GM12878 (cell line): ENCODE data around the gene VEZF1. TPM values are rescaled to one million over a fixed set of nuclear protein-coding genes. Genes with fewer than 3 reads are reported as not detected.
A peak's percentile ranks its signal among the peaks of the same experiment; 100 is the strongest.

Experiments
- ASH2L ChIP-seq: fragments of 300-600, 200-600 bp; sonication (generic); IDR thresholded peaks from 2 replicates; pipeline ENCODE4 v1.6.1; 2017; ENCODE audit warnings: low read depth, mild to moderate bottlenecking, borderline replicate concordance
- BMI1 ChIP-seq: fragments of 450-650 bp; IDR thresholded peaks from 2 replicates; pipeline ENCODE4 v1.6.1; 2016; ENCODE audit warnings: mild to moderate bottlenecking, moderate library complexity, borderline replicate concordance
- CBFB ChIP-seq: IDR thresholded peaks from 2 replicates; pipeline ENCODE4 v1.6.1; 2016; ENCODE audit warnings: antibody characterized with exemption, low read depth
- CHD2 ChIP-seq: IDR thresholded peaks from 2 replicates; pipeline ENCODE4 v1.6.1; 2011; ENCODE audit warnings: low read depth, low read length, improper control_type of control experiment, borderline replicate concordance
- CHD4 ChIP-seq: fragments of 200-600 bp; sonication (generic); IDR thresholded peaks from 2 replicates; pipeline ENCODE4 v1.6.1; 2016; ENCODE audit warnings: mild to moderate bottlenecking
- EGR1 ChIP-seq, 2 experiments: IDR thresholded peaks; 1 replicate in 1 of 2; 2 replicates in 1 of 2; pipeline ENCODE4 v1.6.1; 2011 to 2012; ENCODE audit warnings: low read depth in 2 of 2, low read length in 2 of 2, borderline replicate concordance in 1 of 2, mild to moderate bottlenecking in 1 of 2, moderate library complexity in 1 of 2
- ELK1 ChIP-seq: IDR thresholded peaks from 2 replicates; pipeline ENCODE4 v1.6.1; 2012; ENCODE audit warnings: low read depth, low read length, improper control_type of control experiment
- EP300 ChIP-seq, 2 experiments: fragments of 150-350 bp in 1 of 2; IDR thresholded peaks; 2 replicates each; pipeline ENCODE4 v1.6.1; 2011 to 2012; ENCODE audit warnings: low read depth in 2 of 2, low read length in 2 of 2, borderline replicate concordance in 1 of 2, improper control_type of control experiment in 1 of 2, inconsistent platforms in 1 of 2; ENCODE audit not compliant: control insufficient read depth in 1 of 2
- HCFC1 ChIP-seq: fragments of 150-350 bp; IDR thresholded peaks from 2 replicates; pipeline ENCODE4 v1.6.1; 2014; ENCODE audit warnings: low read length
- HDAC6 ChIP-seq: fragments of 200-600 bp; sonication (generic); IDR thresholded peaks from one replicate; pipeline ENCODE4 v1.8.0; 2017; ENCODE audit warnings: antibody characterized with exemption; ENCODE audit not compliant: unreplicated experiment
- JUND ChIP-seq: IDR thresholded peaks from 2 replicates; pipeline ENCODE4 v1.6.1; 2012; ENCODE audit warnings: low read depth, mild to moderate bottlenecking, low read length, improper control_type of control experiment, moderate library complexity
- MLLT1 ChIP-seq: fragments of 450-650 bp; IDR thresholded peaks from 2 replicates; pipeline ENCODE4 v1.6.1; 2016; ENCODE audit warnings: mild to moderate bottlenecking
- MTA3 ChIP-seq: IDR thresholded peaks from 2 replicates; pipeline ENCODE4 v1.6.1; 2012; ENCODE audit warnings: low read length, inconsistent platforms, borderline replicate concordance
- NBN ChIP-seq: fragments of 450-650 bp; IDR thresholded peaks from 2 replicates; pipeline ENCODE4 v1.6.1; 2016
- NFYA ChIP-seq: IDR thresholded peaks from 2 replicates; pipeline ENCODE4 v1.6.1; 2011; ENCODE audit warnings: low read depth, mild to moderate bottlenecking, low read length, improper control_type of control experiment, borderline replicate concordance
- PBX3 ChIP-seq: IDR thresholded peaks from 2 replicates; pipeline ENCODE4 v1.6.1; 2011; ENCODE audit warnings: mild to moderate bottlenecking, low read depth, low read length, moderate library complexity; ENCODE audit not compliant: insufficient replicate concordance
- RBBP5 ChIP-seq: fragments of 200-600 bp; sonication (generic); conservative IDR thresholded peaks from 2 replicates; pipeline ENCODE4 v1.6.1; 2016
- RUNX3 ChIP-seq: IDR thresholded peaks from 2 replicates; pipeline ENCODE4 v1.6.1; 2012; ENCODE audit warnings: low read length, inconsistent platforms
- SUPT20H ChIP-seq: IDR thresholded peaks from 2 replicates; pipeline ENCODE4 v1.6.1; 2011; ENCODE audit warnings: low read depth, mild to moderate bottlenecking, low read length, moderate library complexity, borderline replicate concordance; ENCODE audit not compliant: control insufficient read depth
- TCF3 ChIP-seq: IDR thresholded peaks from 2 replicates; pipeline ENCODE4 v1.6.1; 2012; ENCODE audit warnings: low read depth, mild to moderate bottlenecking, low read length, borderline replicate concordance; ENCODE audit not compliant: insufficient read depth
- USF1 ChIP-seq: IDR thresholded peaks from 2 replicates; pipeline ENCODE4 v1.6.1; 2011; ENCODE audit warnings: borderline replicate concordance, low read depth, mild to moderate bottlenecking, moderate library complexity, mixed read lengths, low read length; ENCODE audit not compliant: insufficient read depth; ENCODE audit errors: extremely low read length
- ZNF24 ChIP-seq: fragments of 450-650 bp; IDR thresholded peaks from 2 replicates; pipeline ENCODE4 v1.6.1; 2017; ENCODE audit warnings: antibody characterized with exemption, mild to moderate bottlenecking
- ZNF687 ChIP-seq: fragments of 450-650 bp; IDR thresholded peaks from 2 replicates; pipeline ENCODE4 v1.6.1; 2017; ENCODE audit warnings: mild to moderate bottlenecking, moderate library complexity
- polyA plus RNA-seq, 11 experiments: library from polyadenylated mRNA; depleted of rRNA in 4 of 11; unstranded in 6 of 11; stranded (reverse) in 5 of 11; fragments of >200 nt; fragmentation: Nextera tagmentation in 4 of 11; fragmentation: Illumina TruSeq in 1 of 11; extraction: Ambion mirVana in 4 of 11; extraction: Trizol in 1 of 11; gene quantifications; 1 replicate in 1 of 11; 2 replicates in 10 of 11; pipeline versions ENCODE4 v1.2.1 to v1.2.3, GENCODE V29; 2011 to 2016; ENCODE audit warnings: inconsistent platforms in 2 of 11, missing spikeins in 2 of 11, low read depth in 1 of 11
- total RNA-seq, 4 experiments: library from RNA; depleted of rRNA in 3 of 4; stranded (reverse); fragments of >200 nt in 3 of 4; fragmentation: Illumina TruSeq in 1 of 4; extraction: Trizol in 1 of 4; gene quantifications; 2 replicates each; pipeline versions ENCODE4 v1.2.1 to v1.2.3, GENCODE V29; 2013 to 2021

The VEZF1 gene
- total and polyA plus RNA-seq, 10 of the 15 experiments (the other 5 are each of a cell fraction or from before 2014, with no cell fraction given) = 9.5 to 28.2 (median 20.3) TPM

GRCh38 chr17:57939797-57940196 is 48.3 kb downstream of the VEZF1 start (continued):
- TF ChIP-seq EGR1 (IDR thresholded peaks at IDR 0.05; ENCODE audit: borderline replicate concordance in 1 of 2, low read depth in 2 of 2, low read length in 2 of 2) = peak in 1 of 2 experiments; percentile 96; a peak in 2 of 3 replicates
- TF ChIP-seq ELK1 = no peak
- no peak for TF ChIP-seq CBFB
- peak; percentile 100 for TF ChIP-seq TCF3
- TF ChIP-seq NBN = peak; percentile 66; the same call in 1 of the 2 replicates
- no peak for TF ChIP-seq HCFC1
- peak; percentile 32 for TF ChIP-seq PBX3
- TF ChIP-seq USF1 = no peak
- TF ChIP-seq RUNX3 = peak; percentile 69
- 0 out of 2 replicates have a peak, but pooled peaks have one; percentile 49 for TF ChIP-seq CHD2
- TF ChIP-seq BMI1 = no peak
- TF ChIP-seq JUND = no peak
- no peak for TF ChIP-seq RBBP5
- no peak for TF ChIP-seq ZNF24
- no peak for TF ChIP-seq NFYA
- no peak for TF ChIP-seq ZNF687
- no peak for TF ChIP-seq MTA3
- TF ChIP-seq CHD4 = no peak
- TF ChIP-seq HDAC6 = no peak
- TF ChIP-seq MLLT1 = no peak
- TF ChIP-seq SUPT20H = no peak
- TF ChIP-seq ASH2L = no peak
- peak; percentile 66; a peak in 2 of 4 replicates for TF ChIP-seq EP300 (IDR thresholded peaks at IDR 0.05; ENCODE audit: borderline replicate concordance in 1 of 2, control insufficient read depth in 1 of 2, low read depth in 2 of 2, low read length in 2 of 2)
